Activated CD4-positive, CD25-positive, alpha-beta regulatory T cell treated with anti-CD3 and anti-CD28 coated beads, Interleukin-2, amount 50 U/mL, for 72 hours (primary cell): Measurements from ENCODE around the gene IL36RN.

Experiments
- DNase-seq: peaks from one replicate; pipeline ENCODE4 v3.0.0; 2021

IL36RN gene

GRCh38 chr2:113104054-113104611, 45.1 kb downstream of the IL36RN start:
- no peak for DNase-seq

- no peak for DNase-seq
These were observed 46.2 kb downstream of the IL36RN start for GRCh38 chr2:113105047-113105785.

GRCh38 chr2:113111121-113111520, 52.1 kb downstream of the IL36RN start:
- no peak for DNase-seq

GRCh38 chr2:113111823-113112287, 52.9 kb downstream of the IL36RN start:
- no peak for DNase-seq

GRCh38 chr2:113112441-113112840, 53.4 kb downstream of the IL36RN start:
- DNase-seq: no peak

- DNase-seq: no peak
These were observed 53.9 kb downstream of the IL36RN start for GRCh38 chr2:113112871-113113270.

GRCh38 chr2:113113807-113114206, 54.8 kb downstream of the IL36RN start:
- no peak for DNase-seq
